Neural crest cell (in vitro differentiated cells): ENCODE measurements around the gene RHOV. TPM values are rescaled to one million over a fixed set of nuclear protein-coding genes. Genes with fewer than 3 reads are reported as not detected.

Experiments used
- DNase-seq: peaks from one replicate; pipeline ENCODE4 v3.0.0; 2021; ENCODE audit warnings: low read depth, mixed read lengths, low spot score
- H3K27ac Mint-ChIP-seq: one replicate; pipeline ENCODE4 v1.8.0; 2021; ENCODE audit warnings: mild to moderate bottlenecking, mixed read lengths; ENCODE audit not compliant: unreplicated experiment
- H3K27me3 Mint-ChIP-seq: 2 replicates; pipeline ENCODE4 v1.8.0; 2021; ENCODE audit warnings: low read depth, mild to moderate bottlenecking, mixed read lengths
- H3K36me3 Mint-ChIP-seq: 2 replicates; pipeline ENCODE4 v1.8.0; 2021; ENCODE audit warnings: low read depth, mild to moderate bottlenecking, mixed read lengths
- H3K4me1 Mint-ChIP-seq: 2 replicates; pipeline ENCODE4 v1.8.0; 2021; ENCODE audit warnings: mixed read lengths
- H3K4me3 Mint-ChIP-seq: one replicate; pipeline ENCODE4 v1.8.0; 2021; ENCODE audit warnings: mild to moderate bottlenecking, mixed read lengths
- H3K9me3 Mint-ChIP-seq: 2 replicates; pipeline ENCODE4 v1.8.0; 2021; ENCODE audit warnings: mixed read lengths
- total RNA-seq: library from RNA; stranded (reverse); gene quantifications from 2 replicates; pipeline ENCODE4 v1.2.1, GENCODE V29; 2021
- TF ChIP-seq, protein P1 (sequence below): fragments of 200-600 bp; sonication (generic); conservative IDR thresholded peaks from 2 replicates; pipeline ENCODE4 v1.5.0; 2021; ENCODE audit warnings: antibody characterized with exemption, mild to moderate bottlenecking

The RHOV gene
- total RNA-seq, 1 donor from 2014 or later: 1.0 TPM

DNA sequence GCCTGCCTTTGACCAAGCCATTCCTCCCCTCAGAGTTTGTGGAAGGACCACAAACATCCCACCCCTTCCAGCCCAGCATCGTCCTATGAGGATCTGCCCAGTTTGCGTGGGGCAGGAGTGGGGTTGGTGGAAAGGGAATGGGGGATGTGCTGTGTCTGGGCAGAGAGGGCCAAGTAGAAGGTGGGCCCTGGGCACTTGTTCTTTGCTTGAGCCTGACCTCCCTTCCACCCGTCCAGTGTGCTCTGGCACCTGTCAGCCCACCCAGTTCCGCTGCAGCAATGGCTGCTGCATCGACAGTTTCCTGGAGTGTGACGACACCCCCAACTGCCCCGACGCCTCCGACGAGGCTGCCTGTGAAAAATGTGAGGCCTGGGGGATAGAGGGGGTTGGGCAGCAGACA lies 19.9 kb downstream of the RHOV start:
- H3K27ac Mint-ChIP-seq: no peak overlapping the region

DNA sequence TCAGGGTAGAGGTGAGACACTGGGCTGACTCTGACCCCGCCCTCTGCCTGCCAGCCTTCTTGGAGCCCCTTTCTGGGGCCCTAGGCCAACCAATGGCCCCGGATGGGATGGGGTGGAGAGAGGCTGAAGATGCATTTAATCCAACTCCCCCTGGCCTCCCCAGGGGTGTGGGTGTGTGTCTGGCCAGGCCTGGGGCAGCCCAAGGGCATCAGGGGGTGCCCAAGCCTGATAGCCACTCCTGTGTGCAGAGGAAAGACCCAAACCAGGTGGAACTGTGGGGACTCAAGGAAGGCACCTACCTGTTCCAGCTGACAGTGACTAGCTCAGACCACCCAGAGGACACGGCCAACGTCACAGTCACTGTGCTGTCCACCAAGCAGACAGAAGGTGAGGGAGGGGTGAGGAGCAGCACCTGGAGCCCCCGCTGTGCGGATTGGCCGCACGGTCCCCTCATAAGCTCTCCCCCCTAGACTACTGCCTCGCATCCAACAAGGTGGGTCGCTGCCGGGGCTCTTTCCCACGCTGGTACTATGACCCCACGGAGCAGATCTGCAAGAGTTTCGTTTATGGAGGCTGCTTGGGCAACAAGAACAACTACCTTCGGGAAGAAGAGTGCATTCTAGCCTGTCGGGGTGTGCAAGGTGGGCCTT lies 20.7 kb downstream of the RHOV start:
- Mint-ChIP-seq H3K4me1 (peaks cover 5% of the 10 kb centered on the region), H3K27me3 (peaks cover 8% of the 10 kb centered on the region), H3K4me3 (no peak overlapping the region), H3K9me3 (no peaks in the 10 kb centered on the region), H3K27ac (no peak overlapping the region), H3K36me3 (no peaks in the 10 kb centered on the region)
- no peak for DNase-seq
- TF ChIP-seq, protein P1, sequence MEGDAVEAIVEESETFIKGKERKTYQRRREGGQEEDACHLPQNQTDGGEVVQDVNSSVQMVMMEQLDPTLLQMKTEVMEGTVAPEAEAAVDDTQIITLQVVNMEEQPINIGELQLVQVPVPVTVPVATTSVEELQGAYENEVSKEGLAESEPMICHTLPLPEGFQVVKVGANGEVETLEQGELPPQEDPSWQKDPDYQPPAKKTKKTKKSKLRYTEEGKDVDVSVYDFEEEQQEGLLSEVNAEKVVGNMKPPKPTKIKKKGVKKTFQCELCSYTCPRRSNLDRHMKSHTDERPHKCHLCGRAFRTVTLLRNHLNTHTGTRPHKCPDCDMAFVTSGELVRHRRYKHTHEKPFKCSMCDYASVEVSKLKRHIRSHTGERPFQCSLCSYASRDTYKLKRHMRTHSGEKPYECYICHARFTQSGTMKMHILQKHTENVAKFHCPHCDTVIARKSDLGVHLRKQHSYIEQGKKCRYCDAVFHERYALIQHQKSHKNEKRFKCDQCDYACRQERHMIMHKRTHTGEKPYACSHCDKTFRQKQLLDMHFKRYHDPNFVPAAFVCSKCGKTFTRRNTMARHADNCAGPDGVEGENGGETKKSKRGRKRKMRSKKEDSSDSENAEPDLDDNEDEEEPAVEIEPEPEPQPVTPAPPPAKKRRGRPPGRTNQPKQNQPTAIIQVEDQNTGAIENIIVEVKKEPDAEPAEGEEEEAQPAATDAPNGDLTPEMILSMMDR: no peak

More for the DNA sequence above, 19.9 kb downstream of the RHOV start:
- no peaks in the 10 kb centered on the region for H3K36me3 Mint-ChIP-seq
- H3K4me1 Mint-ChIP-seq: peaks cover 5% of the 10 kb centered on the region
- TF ChIP-seq, protein P1: no peak
- no peaks in the 10 kb centered on the region for H3K9me3 Mint-ChIP-seq
- H3K4me3 Mint-ChIP-seq: no peak overlapping the region
- peaks cover 9% of the 10 kb centered on the region for H3K27me3 Mint-ChIP-seq
- DNase-seq: no peak

DNA sequence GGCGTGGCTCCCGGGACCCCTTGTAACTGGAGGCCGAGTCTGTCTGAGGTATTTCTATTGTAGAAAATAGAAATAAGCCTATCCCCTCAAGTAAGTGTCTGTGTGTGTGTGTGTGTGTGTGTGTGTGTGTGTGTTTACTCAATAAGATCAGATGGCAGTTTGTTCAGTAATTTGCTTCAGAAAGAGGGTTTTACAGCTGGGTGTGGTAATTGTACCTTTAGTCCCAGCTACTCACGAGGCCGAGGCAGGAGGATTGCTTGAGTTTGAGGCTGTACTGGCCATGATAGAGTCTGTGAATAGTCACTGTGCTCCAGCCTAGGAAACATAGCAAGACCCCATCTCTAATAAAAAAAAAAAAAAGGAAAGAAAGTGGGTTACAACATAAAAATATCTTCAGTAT lies 21.5 kb downstream of the RHOV start:
- TF ChIP-seq, protein P1: no peak
- no peak for DNase-seq
- no peaks in the 10 kb centered on the region for H3K9me3 Mint-ChIP-seq
- no peaks in the 10 kb centered on the region for H3K36me3 Mint-ChIP-seq
- H3K4me3 Mint-ChIP-seq: no peak overlapping the region
- H3K27me3 Mint-ChIP-seq: peaks cover 15% of the 10 kb centered on the region
- H3K27ac Mint-ChIP-seq: no peak overlapping the region
- peaks cover 5% of the 10 kb centered on the region for H3K4me1 Mint-ChIP-seq

DNA sequence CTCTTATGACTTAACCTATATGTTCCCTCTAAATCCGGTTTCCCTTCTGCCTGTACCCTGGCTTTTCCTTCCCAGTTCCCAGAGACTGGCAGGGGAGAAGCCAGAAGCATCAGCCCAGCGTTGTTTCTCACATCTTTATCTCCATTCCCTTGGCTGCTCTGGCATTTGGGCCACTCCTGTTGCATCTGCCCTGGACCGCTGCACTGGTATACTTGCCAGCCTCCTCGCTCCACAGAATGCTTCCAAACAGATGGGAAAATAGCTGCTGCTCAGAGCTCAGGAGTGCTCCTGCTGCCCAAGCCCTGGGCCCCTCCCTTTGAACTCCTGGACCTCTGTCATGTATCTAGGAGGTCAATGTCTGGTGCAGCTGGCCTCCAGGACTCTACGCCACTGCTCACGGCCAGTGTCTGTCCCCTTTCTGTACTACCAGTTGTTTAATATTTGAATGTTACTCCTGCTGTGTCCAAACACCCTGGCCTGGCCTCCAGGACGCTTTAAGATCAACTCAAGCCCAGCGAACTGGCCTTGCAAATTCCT lies 23.4 kb downstream of the RHOV start:
- peaks cover 32% of the 10 kb centered on the region for H3K27me3 Mint-ChIP-seq
- no peaks in the 10 kb centered on the region for H3K36me3 Mint-ChIP-seq
- no peak overlapping the region for H3K4me3 Mint-ChIP-seq
- peaks cover 11% of the 10 kb centered on the region for H3K4me1 Mint-ChIP-seq
- no peaks in the 10 kb centered on the region for H3K9me3 Mint-ChIP-seq
- no peak overlapping the region for H3K27ac Mint-ChIP-seq
- no peak for DNase-seq
- TF ChIP-seq, protein P1: no peak

DNA sequence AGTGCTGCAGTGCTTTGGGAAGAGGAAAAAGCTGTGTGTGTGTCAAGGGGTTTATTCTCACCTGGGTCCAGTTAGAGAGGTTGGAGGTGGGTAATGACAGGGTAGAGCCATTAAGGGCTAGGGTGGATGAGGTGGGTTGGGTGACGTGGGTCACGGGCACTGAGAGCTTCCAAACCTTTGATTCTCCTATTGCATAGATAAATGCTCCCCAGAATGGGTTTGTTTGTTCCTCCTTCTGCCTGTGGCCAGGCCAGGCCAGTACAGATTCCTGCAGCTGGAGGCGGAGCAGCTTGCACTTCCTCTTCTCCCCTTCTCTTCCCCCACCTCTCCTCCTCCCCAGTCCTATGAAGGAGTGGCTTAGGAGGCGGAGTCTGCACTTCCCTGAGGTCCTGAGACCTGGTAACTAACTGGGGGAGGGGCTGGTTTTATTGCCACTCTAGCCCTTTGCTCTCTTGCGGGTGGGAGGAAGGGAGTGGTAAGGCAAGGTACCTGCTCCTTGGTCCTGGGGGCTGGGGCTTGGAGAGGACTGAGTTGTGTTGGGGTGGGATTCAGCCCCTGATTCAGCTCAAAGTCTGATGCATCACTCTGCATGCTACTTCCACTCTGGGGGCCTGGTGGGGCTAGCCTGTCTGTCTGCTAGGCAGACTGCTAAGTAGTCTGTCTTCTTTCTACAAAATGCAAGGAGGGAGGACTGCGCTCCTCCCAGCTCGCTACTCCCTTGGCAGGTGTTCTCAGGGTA lies 26.6 kb downstream of the RHOV start:
- TF ChIP-seq, protein P1: no peak
- Mint-ChIP-seq H3K27me3 (peaks cover 59% of the 10 kb centered on the region), H3K9me3 (no peaks in the 10 kb centered on the region), H3K27ac (no peak overlapping the region), H3K4me3 (no peak overlapping the region), H3K36me3 (no peaks in the 10 kb centered on the region), H3K4me1 (peaks cover 19% of the 10 kb centered on the region)
- DNase-seq: no peak
